GM12864 (cell line): ENCODE data around the gene GRIP1.

Experiments used
- DNase-seq: peaks from one replicate; pipeline ENCODE4 v3.0.0-alpha.2; 2011; ENCODE audit warnings: low read depth
- H3K4me3 ChIP-seq: 2 replicates; pipeline ENCODE4 v1.5.1; 2011; ENCODE audit warnings: mild to moderate bottlenecking, low read depth, low read length, control low read depth
- CTCF ChIP-seq: IDR thresholded peaks from 2 replicates; pipeline ENCODE4 v1.5.1; 2011; ENCODE audit warnings: low read depth, mild to moderate bottlenecking, moderate library complexity, low read length, control low read depth, inconsistent platforms; ENCODE audit errors: missing control alignments

Gene GRIP1

GRCh38 chr12:66594688-66595087 lies 84.2 kb downstream of the GRIP1 start:
- no peak overlapping the region for H3K4me3 ChIP-seq
- DNase-seq, result no peak
- TF ChIP-seq CTCF, result no peak

- no peak for TF ChIP-seq CTCF
- no peak overlapping the region for H3K4me3 ChIP-seq
- no peak for DNase-seq
Observed at GRCh38 chr12:66590275-66590985, 88.4 kb downstream of the GRIP1 start.

GRCh38 chr12:66589095-66589494 lies 89.8 kb downstream of the GRIP1 start:
- H3K4me3 ChIP-seq, result no peak overlapping the region

GRCh38 chr12:66587912-66588311 lies 91.0 kb downstream of the GRIP1 start:
- no peak for TF ChIP-seq CTCF
- no peak for DNase-seq
- no peak overlapping the region for H3K4me3 ChIP-seq

More at GRCh38 chr12:66589095-66589494, 89.8 kb downstream of the GRIP1 start:
- no peak for TF ChIP-seq CTCF
- DNase-seq, result no peak

GRCh38 chr12:66584673-66585072 lies 94.2 kb downstream of the GRIP1 start:
- no peak overlapping the region for H3K4me3 ChIP-seq
- TF ChIP-seq CTCF, result no peak
- no peak for DNase-seq

GRCh38 chr12:66573605-66574004 lies 105.3 kb downstream of the GRIP1 start:
- peak; percentile 26 for DNase-seq
- TF ChIP-seq CTCF, result no peak
- H3K4me3 ChIP-seq, result no peak overlapping the region

- no peak overlapping the region for H3K4me3 ChIP-seq
- DNase-seq, result no peak
- TF ChIP-seq CTCF, result no peak
Observed at GRCh38 chr12:66572845-66573244, 106.0 kb downstream of the GRIP1 start.
